ENCODE results near the gene NKAIN2. TPM values are rescaled to one million over a fixed set of nuclear protein-coding genes. Genes with fewer than 3 reads are reported as not detected.

The NKAIN2 gene
- total RNA-seq, 4 donors from 2014 or later, result 0.19 TPM; not detected in 3

GRCh38 chr6:124830506-124830905, 1026.8 kb downstream of the NKAIN2 start:
- H3K4me1 ChIP-seq, result no peaks in the 10 kb centered on the region
- intact Hi-C loops (cut with DNase I), result no loop called here
- no peaks in the 10 kb centered on the region for H3K27me3 ChIP-seq
- H3K36me3 ChIP-seq, result no peaks in the 10 kb centered on the region
- TF ChIP-seq CTCF (IDR thresholded peaks at IDR 0.05) (no peak), POLR2A (IDR thresholded peaks at IDR 0.05) (no peak)
- no peak overlapping the region for H3K4me3 ChIP-seq
- no peaks in the 10 kb centered on the region for H3K9me3 ChIP-seq
- DNase-seq, result no peak
- no peak overlapping the region for H3K27ac ChIP-seq

GRCh38 chr6:124854338-124854922, 1050.8 kb downstream of the NKAIN2 start:
- intact Hi-C loops (cut with DNase I), result no loop called here
- Histone ChIP-seq H3K4me3 (no peak overlapping the region), H3K36me3 (no peaks in the 10 kb centered on the region), H3K27ac (no peak overlapping the region), H3K4me1 (no peaks in the 10 kb centered on the region), H3K9me3 (no peaks in the 10 kb centered on the region), H3K27me3 (no peaks in the 10 kb centered on the region)
- DNase-seq, result no peak
- 72 to 77% methylated on average over 1 of the region's 1 CpG for WGBS, 2 donors
- no peak for TF ChIP-seq POLR2A (IDR thresholded peaks at IDR 0.05)
- TF ChIP-seq CTCF (IDR thresholded peaks at IDR 0.05), result peak in 2 of 6 experiments; percentile 21 to 30

- no peak for DNase-seq
- Histone ChIP-seq H3K9me3 (no peaks in the 10 kb centered on the region), H3K27me3 (no peaks in the 10 kb centered on the region), H3K36me3 (no peaks in the 10 kb centered on the region), H3K4me3 (no peak overlapping the region), H3K4me1 (no peaks in the 10 kb centered on the region), H3K27ac (no peak overlapping the region)
- no peak for TF ChIP-seq CTCF (IDR thresholded peaks at IDR 0.05)
- TF ChIP-seq POLR2A (IDR thresholded peaks at IDR 0.05), result no peak
- WGBS, 2 donors, result 36 to 47% methylated on average over 3 of the region's 3 CpGs
- intact Hi-C loops (cut with DNase I), result no loop called here
Observed at GRCh38 chr6:124857746-124858145, 1054.1 kb downstream of the NKAIN2 start.

GRCh38 chr6:124858564-124858963, 1054.9 kb downstream of the NKAIN2 start:
- 45 to 48% methylated on average over 3 of the region's 3 CpGs for WGBS, 2 donors
- H3K4me1 ChIP-seq, result no peaks in the 10 kb centered on the region
- TF ChIP-seq CTCF (IDR thresholded peaks at IDR 0.05) (no peak), POLR2A (IDR thresholded peaks at IDR 0.05) (no peak)
- H3K36me3 ChIP-seq, result no peaks in the 10 kb centered on the region
- intact Hi-C loops (cut with DNase I), result no loop called here
- no peak for DNase-seq
- no peaks in the 10 kb centered on the region for H3K27me3 ChIP-seq
- H3K9me3 ChIP-seq, result no peaks in the 10 kb centered on the region
- no peak overlapping the region for H3K27ac ChIP-seq
- no peak overlapping the region for H3K4me3 ChIP-seq

GRCh38 chr6:124859366-124859765, 1055.7 kb downstream of the NKAIN2 start:
- Histone ChIP-seq H3K36me3 (no peaks in the 10 kb centered on the region), H3K27ac (no peak overlapping the region), H3K27me3 (no peaks in the 10 kb centered on the region), H3K4me3 (no peak overlapping the region), H3K4me1 (no peaks in the 10 kb centered on the region), H3K9me3 (no peaks in the 10 kb centered on the region)
- intact Hi-C loops (cut with DNase I), result no loop called here
- 89 to 90% methylated on average over 1 of the region's 1 CpG for WGBS, 2 donors
- TF ChIP-seq POLR2A (IDR thresholded peaks at IDR 0.05) (no peak), CTCF (IDR thresholded peaks at IDR 0.05) (no peak)
- DNase-seq, result no peak
